ENCODE data around the gene FABP2. TPM values are rescaled to one million over a fixed set of nuclear protein-coding genes. Genes with fewer than 3 reads are reported as not detected.
"Not testable (repeated sequence)": the region's sequence is repeated elsewhere in the genome, so short reads cannot be mapped to it uniquely, and the experiment has no call there.

The FABP2 gene
- total RNA-seq, 1 experiment from 2014 or later: not detected

DNA sequence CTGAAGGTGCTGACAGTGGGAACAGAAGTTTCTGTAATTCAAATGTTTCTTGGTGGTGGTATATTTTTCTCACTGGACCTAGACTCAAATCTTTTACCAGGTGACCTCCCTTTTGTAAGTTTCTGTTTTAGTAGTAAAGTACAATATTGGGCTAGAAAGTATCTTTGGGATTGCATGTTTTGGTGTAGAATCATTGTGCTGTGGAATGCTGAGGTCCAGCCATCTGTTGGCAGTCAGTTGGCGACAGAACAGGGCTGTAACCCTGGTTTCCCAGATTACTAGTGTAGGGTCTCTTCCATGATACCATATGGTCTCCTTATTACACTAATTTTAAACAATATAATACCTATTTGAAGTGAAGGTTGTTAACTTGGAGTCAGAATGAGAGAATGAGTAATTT is 34.9 kb upstream of the FABP2 start:
- H2BK20ac ChIP-seq (ENCODE audit: low read depth, low read length, poor library complexity, severe bottlenecking); H3K14ac ChIP-seq (ENCODE audit: insufficient read depth, low read length); H3K36me3 Mint-ChIP-seq (ENCODE audit: insufficient read depth in 1 of 3, low read depth in 3 of 3); H3K9ac ChIP-seq (ENCODE audit: extremely low read depth, insufficient read length, low read length); H2AK5ac ChIP-seq (ENCODE audit: insufficient read length, low read length); H2BK5ac ChIP-seq (ENCODE audit: insufficient read length, low read length); H2BK15ac ChIP-seq (ENCODE audit: low read depth, low read length); H3K4me2 ChIP-seq (ENCODE audit: insufficient read depth, insufficient read length, low read length); H3K4me3 Mint-ChIP-seq; H2BK12ac ChIP-seq (ENCODE audit: insufficient read length, low read depth, low read length); H3K79me1 ChIP-seq (ENCODE audit: insufficient read depth, low read depth, low read length, poor library complexity, severe bottlenecking); H4K20me1 ChIP-seq (ENCODE audit: control insufficient read depth, insufficient read depth, insufficient read length); H3K4me1 ChIP-seq (ENCODE audit: insufficient read depth, low read length); H3K27me3 Mint-ChIP-seq (ENCODE audit: low read depth); H3K9me3 ChIP-seq (ENCODE audit: control insufficient read depth, low read depth, low read length); H3K27ac ChIP-seq (ENCODE audit: insufficient read length, low read depth, low read length); H2BK120ac ChIP-seq (ENCODE audit: low read depth, low read length, poor library complexity, severe bottlenecking); H3K79me2 ChIP-seq (ENCODE audit: insufficient read depth, low read length); DNase-seq; H3K4me1 Mint-ChIP-seq; H3K56ac ChIP-seq (ENCODE audit: insufficient read length, low read depth, low read length); H3K27me3 ChIP-seq (ENCODE audit: insufficient read depth, low read length); H4K5ac ChIP-seq (ENCODE audit: insufficient read length, low read depth, low read length); H3K9me3 Mint-ChIP-seq; H3K4ac ChIP-seq (ENCODE audit: low read depth, low read length); H3K23ac ChIP-seq (ENCODE audit: insufficient read length, low read depth, low read length); H3K23me2 ChIP-seq (ENCODE audit: insufficient read length, low read depth, low read length, poor library complexity, severe bottlenecking); H3T11ph ChIP-seq (ENCODE audit: low read length); H4K8ac ChIP-seq (replicated peaks; ENCODE audit: insufficient read length, low read depth, low read length); H2AFZ ChIP-seq (ENCODE audit: low read length); H4K91ac ChIP-seq (ENCODE audit: insufficient read length, low read depth, low read length); H3K18ac ChIP-seq (ENCODE audit: insufficient read length, low read depth, low read length): not testable (repeated sequence)
- peak overlapping the region in 1 of 3 experiments; percentile 3; a peak in 2 of 7 replicates for H3K27ac Mint-ChIP-seq
- WGBS (ENCODE audit: extremely low coverage, insufficient read length, low lambda C conversion rate): no CpG with 5 or more reads among the region's 1 CpG

DNA sequence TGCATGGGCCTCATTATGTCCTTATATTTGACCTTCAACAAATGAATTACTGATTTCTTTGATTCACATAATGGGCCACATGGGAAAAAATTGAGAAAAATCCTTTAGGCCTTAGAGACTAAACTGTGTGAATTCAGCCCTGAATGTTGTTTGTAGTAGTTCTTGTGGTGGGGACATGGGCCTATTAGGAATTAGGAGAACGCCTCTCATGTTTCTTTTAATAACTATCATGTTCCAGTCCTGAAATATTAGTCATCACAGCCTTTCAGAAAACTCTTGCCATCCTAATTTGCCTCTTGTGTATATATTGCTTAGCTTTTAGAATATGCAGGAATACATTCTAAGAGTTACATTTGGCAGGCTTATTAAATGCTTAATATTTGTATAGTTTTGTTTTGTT is 34.1 kb upstream of the FABP2 start:
- H3K9ac ChIP-seq (ENCODE audit: extremely low read depth, insufficient read length, low read length); H3K23ac ChIP-seq (ENCODE audit: insufficient read length, low read depth, low read length); H4K20me1 ChIP-seq (ENCODE audit: control insufficient read depth, insufficient read depth, insufficient read length); H2BK120ac ChIP-seq (ENCODE audit: low read depth, low read length, poor library complexity, severe bottlenecking); H3K9me3 ChIP-seq (ENCODE audit: control insufficient read depth, low read depth, low read length); H2AK5ac ChIP-seq (ENCODE audit: insufficient read length, low read length); H2BK12ac ChIP-seq (ENCODE audit: insufficient read length, low read depth, low read length); H4K8ac ChIP-seq (replicated peaks; ENCODE audit: insufficient read length, low read depth, low read length); H2AFZ ChIP-seq (ENCODE audit: low read length); H3K14ac ChIP-seq (ENCODE audit: insufficient read depth, low read length); H3K4me1 Mint-ChIP-seq; H3K4ac ChIP-seq (ENCODE audit: low read depth, low read length); H3K27ac ChIP-seq (ENCODE audit: insufficient read length, low read depth, low read length); H2BK20ac ChIP-seq (ENCODE audit: low read depth, low read length, poor library complexity, severe bottlenecking); H3K4me2 ChIP-seq (ENCODE audit: insufficient read depth, insufficient read length, low read length); H3K27me3 ChIP-seq (ENCODE audit: insufficient read depth, low read length); H3K23me2 ChIP-seq (ENCODE audit: insufficient read length, low read depth, low read length, poor library complexity, severe bottlenecking); H3K4me3 Mint-ChIP-seq; H2BK15ac ChIP-seq (ENCODE audit: low read depth, low read length); DNase-seq; H3K27me3 Mint-ChIP-seq (ENCODE audit: low read depth); H3K27ac Mint-ChIP-seq; H2BK5ac ChIP-seq (ENCODE audit: insufficient read length, low read length); H3K56ac ChIP-seq (ENCODE audit: insufficient read length, low read depth, low read length); H3K9me3 Mint-ChIP-seq; H3T11ph ChIP-seq (ENCODE audit: low read length); H4K91ac ChIP-seq (ENCODE audit: insufficient read length, low read depth, low read length); H3K79me1 ChIP-seq (ENCODE audit: insufficient read depth, low read depth, low read length, poor library complexity, severe bottlenecking); H3K79me2 ChIP-seq (ENCODE audit: insufficient read depth, low read length); H3K18ac ChIP-seq (ENCODE audit: insufficient read length, low read depth, low read length); H3K4me1 ChIP-seq (ENCODE audit: insufficient read depth, low read length); H4K5ac ChIP-seq (ENCODE audit: insufficient read length, low read depth, low read length); H3K36me3 Mint-ChIP-seq (ENCODE audit: insufficient read depth in 1 of 3, low read depth in 3 of 3): not testable (repeated sequence)
- no CpG with 5 or more reads among the region's 1 CpG for WGBS (ENCODE audit: extremely low coverage, insufficient read length, low lambda C conversion rate)
